ENCODE measurements around the gene RAET1E. TPM values are rescaled to one million over a fixed set of nuclear protein-coding genes. Genes with fewer than 3 reads are reported as not detected.
A peak's percentile ranks its signal among the peaks of the same experiment; 100 is the strongest.

The RAET1E gene
- total RNA-seq, 1 experiment from 2014 or later = not detected

DNA sequence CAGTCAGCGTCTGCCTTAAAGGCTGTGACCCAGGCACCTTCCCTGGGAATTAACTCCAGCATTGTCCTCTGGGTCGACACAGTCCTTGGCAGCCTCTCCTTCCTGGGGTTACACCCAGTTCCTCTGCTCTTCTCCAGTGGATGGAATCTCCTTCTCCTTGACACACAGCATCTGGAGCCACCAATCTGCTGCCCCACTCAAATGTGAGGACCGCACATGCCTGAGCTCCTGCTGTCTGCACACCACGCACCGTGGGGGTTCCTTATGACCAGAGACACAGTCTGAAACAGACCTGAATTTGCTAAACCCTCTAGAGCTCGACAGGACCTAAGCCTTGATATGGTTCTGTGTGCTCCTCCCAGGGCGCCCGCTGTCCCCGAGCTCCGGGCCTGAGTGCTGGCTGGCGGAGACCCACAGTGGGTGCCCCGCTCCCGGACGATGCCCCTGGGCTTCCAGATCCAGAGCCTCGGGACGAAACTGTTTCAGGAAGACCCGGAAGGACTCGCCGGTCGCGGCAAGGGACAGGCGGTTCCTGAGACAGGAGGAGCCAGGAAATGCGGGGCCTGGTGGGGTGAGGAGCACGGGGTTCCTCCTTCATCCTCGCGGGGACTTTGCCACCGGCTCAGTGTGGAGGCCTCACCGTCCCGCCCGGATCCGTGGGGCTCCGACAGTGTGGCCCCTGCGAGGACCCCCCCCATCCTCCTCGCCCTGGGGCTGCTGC lies 27.5 kb upstream of the RAET1E start:
- H2BK5ac ChIP-seq (ENCODE audit: insufficient read length, low read length) = no peak overlapping the region
- H3K9ac ChIP-seq (ENCODE audit: extremely low read depth, insufficient read length, low read length) = no peak overlapping the region
- H3K23ac ChIP-seq (ENCODE audit: insufficient read length, low read depth, low read length) = no peak overlapping the region
- Mint-ChIP-seq H3K27ac (no peak overlapping the region), H3K27me3 (ENCODE audit: low read depth) (peaks cover 95% of the 10 kb centered on the region), H3K9me3 (peaks cover 4 to 6% of the 10 kb centered on the region in 2 experiments; a peak in 4 of 5 replicates), H3K4me3 (peak overlapping the region; percentile 72 to 73), H3K4me1 (peaks cover 12 to 19% of the 10 kb centered on the region in 2 experiments), H3K36me3 (ENCODE audit: insufficient read depth in 1 of 3, low read depth in 3 of 3) (no peaks in the 10 kb centered on the region; a peak in 1 of 7 replicates)
- H2AFZ ChIP-seq (ENCODE audit: low read length) = no peak overlapping the region
- no peak overlapping the region for H3T11ph ChIP-seq (ENCODE audit: low read length)
- H4K5ac ChIP-seq (ENCODE audit: insufficient read length, low read depth, low read length) = no peak overlapping the region
- no peak overlapping the region for H3K56ac ChIP-seq (ENCODE audit: insufficient read length, low read depth, low read length)
- no peak overlapping the region for H4K91ac ChIP-seq (ENCODE audit: insufficient read length, low read depth, low read length)
- no peaks in the 10 kb centered on the region for H3K9me3 ChIP-seq (ENCODE audit: control insufficient read depth, low read depth, low read length)
- H2BK120ac ChIP-seq (ENCODE audit: low read depth, low read length, poor library complexity, severe bottlenecking) = no peak overlapping the region
- no peaks in the 10 kb centered on the region for H3K79me2 ChIP-seq (ENCODE audit: insufficient read depth, low read length)
- no peak for DNase-seq
- no peak overlapping the region for H2BK15ac ChIP-seq (ENCODE audit: low read depth, low read length)
- no peak overlapping the region for H4K8ac ChIP-seq (replicated peaks; ENCODE audit: insufficient read length, low read depth, low read length)
- H3K4me1 ChIP-seq (ENCODE audit: insufficient read depth, low read length) = no peaks in the 10 kb centered on the region
- H3K27me3 ChIP-seq (ENCODE audit: insufficient read depth, low read length) = peaks cover 47% of the 10 kb centered on the region
- peak overlapping the region; percentile 41 for H3K4me2 ChIP-seq (ENCODE audit: insufficient read depth, insufficient read length, low read length)
- H3K18ac ChIP-seq (ENCODE audit: insufficient read length, low read depth, low read length) = no peak overlapping the region
- no peaks in the 10 kb centered on the region for H3K79me1 ChIP-seq (ENCODE audit: insufficient read depth, low read depth, low read length, poor library complexity, severe bottlenecking)
- H3K14ac ChIP-seq (ENCODE audit: insufficient read depth, low read length) = no peak overlapping the region; the same call in 1 of the 2 replicates
- no peak overlapping the region for H2BK12ac ChIP-seq (ENCODE audit: insufficient read length, low read depth, low read length)
- no peak overlapping the region for H2AK5ac ChIP-seq (ENCODE audit: insufficient read length, low read length)
- H3K4ac ChIP-seq (ENCODE audit: low read depth, low read length) = no peak overlapping the region
- WGBS (ENCODE audit: extremely low coverage, insufficient read length, low lambda C conversion rate) = no CpG with 5 or more reads among the region's 34 CpGs
- H2BK20ac ChIP-seq (ENCODE audit: low read depth, low read length, poor library complexity, severe bottlenecking) = no peak overlapping the region
- no peak overlapping the region for H3K27ac ChIP-seq (ENCODE audit: insufficient read length, low read depth, low read length)
- no peaks in the 10 kb centered on the region for H4K20me1 ChIP-seq (ENCODE audit: control insufficient read depth, insufficient read depth, insufficient read length)
- H3K23me2 ChIP-seq (ENCODE audit: insufficient read length, low read depth, low read length, poor library complexity, severe bottlenecking) = peaks cover 19% of the 10 kb centered on the region
- TF ChIP-seq, protein P1, sequence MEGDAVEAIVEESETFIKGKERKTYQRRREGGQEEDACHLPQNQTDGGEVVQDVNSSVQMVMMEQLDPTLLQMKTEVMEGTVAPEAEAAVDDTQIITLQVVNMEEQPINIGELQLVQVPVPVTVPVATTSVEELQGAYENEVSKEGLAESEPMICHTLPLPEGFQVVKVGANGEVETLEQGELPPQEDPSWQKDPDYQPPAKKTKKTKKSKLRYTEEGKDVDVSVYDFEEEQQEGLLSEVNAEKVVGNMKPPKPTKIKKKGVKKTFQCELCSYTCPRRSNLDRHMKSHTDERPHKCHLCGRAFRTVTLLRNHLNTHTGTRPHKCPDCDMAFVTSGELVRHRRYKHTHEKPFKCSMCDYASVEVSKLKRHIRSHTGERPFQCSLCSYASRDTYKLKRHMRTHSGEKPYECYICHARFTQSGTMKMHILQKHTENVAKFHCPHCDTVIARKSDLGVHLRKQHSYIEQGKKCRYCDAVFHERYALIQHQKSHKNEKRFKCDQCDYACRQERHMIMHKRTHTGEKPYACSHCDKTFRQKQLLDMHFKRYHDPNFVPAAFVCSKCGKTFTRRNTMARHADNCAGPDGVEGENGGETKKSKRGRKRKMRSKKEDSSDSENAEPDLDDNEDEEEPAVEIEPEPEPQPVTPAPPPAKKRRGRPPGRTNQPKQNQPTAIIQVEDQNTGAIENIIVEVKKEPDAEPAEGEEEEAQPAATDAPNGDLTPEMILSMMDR (conservative IDR thresholded peaks at IDR 0.05) = no peak
